CD4-positive, alpha-beta T cell treated with Interleukin-1 beta for 1 hour (primary cell): Measurements from ENCODE around the gene HPS1.
"Not testable (repeated sequence)": the region's sequence is repeated elsewhere in the genome, so short reads cannot be mapped to it uniquely, and the experiment has no call there.

Experiments
- DNase-seq, 2 donors: peaks; one replicate each; pipeline ENCODE4 v3.0.0-alpha.2; 2020 to 2022

Gene HPS1

DNA sequence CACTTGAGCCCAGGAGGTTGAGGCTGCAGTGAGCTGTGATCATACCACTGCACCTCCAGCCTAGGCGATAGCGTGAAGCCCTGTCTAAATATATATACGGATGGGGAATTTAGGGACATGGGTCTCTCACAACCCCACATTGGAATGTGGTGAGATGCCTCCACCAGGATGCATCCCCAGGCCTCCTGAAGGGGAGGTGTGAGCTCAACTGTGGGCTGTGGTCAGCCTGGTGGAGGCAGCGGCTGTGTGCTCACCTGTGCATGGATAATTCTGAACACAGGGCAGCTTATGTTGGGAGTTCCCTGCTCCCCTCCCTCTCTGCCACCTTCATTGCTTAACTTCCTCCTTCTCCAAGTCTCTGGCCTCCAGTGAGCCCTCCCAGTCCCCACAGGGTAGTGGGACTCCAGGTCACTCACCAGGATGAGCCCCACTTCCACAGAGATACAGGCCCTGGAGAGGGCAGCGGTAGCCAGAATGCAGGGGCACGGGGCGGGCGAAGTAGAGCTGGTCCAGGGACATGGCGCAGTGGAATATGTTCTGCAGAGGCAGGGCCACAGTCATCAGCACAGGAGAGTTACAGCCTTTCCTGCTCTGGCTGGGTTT lies 62.1 kb downstream of the HPS1 start:
- no peak for DNase-seq

GRCh38 chr10:98383869-98384268 lies 62.9 kb downstream of the HPS1 start:
- DNase-seq: no peak

GRCh38 chr10:98383134-98383667 lies 63.5 kb downstream of the HPS1 start:
- not testable (repeated sequence) for DNase-seq

GRCh38 chr10:98382691-98383101 lies 64.0 kb downstream of the HPS1 start:
- DNase-seq: no peak

DNA sequence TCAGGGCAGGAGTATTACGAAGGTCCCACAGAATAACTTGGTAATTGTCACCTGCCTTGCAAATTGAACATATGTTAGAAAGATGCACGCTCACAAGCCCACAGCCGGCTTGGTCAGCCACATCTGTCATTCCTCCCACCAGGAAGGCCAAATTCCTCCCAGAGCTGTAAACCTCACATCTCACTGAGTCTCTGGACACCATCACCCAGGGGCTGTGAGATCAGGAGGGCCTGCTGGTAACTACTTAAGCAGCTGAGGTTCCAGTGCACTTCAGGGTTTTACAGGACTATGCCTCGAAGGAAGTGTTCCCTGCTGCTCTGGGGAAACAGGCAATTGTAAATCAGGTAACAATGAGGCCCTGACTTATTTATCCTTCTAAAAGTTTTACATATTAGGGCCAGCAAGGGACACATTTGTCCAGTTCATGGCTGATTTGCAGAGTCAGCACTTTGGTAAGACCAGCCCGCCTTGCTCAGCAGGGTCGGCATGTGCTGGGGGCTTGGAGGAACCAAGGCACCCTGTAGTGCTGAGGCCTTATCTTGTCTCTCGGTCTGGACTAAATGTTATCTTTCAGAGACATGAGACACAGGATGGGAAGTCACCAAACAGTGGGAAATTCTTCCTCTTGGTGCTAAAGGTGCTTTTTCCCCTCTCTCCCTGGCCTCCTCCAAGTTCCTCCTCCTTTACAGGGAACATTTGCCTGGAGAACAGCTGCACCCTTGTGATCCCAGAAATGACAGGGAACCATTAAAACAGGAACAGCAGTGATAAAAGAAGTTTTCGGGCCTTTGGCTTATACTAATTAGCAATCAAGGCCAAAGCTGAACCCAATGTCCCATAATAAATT lies 66.0 kb downstream of the HPS1 start:
- DNase-seq: no peak

- DNase-seq: no peak
Measured at GRCh38 chr10:98378722-98379121, 68.0 kb downstream of the HPS1 start.

DNA sequence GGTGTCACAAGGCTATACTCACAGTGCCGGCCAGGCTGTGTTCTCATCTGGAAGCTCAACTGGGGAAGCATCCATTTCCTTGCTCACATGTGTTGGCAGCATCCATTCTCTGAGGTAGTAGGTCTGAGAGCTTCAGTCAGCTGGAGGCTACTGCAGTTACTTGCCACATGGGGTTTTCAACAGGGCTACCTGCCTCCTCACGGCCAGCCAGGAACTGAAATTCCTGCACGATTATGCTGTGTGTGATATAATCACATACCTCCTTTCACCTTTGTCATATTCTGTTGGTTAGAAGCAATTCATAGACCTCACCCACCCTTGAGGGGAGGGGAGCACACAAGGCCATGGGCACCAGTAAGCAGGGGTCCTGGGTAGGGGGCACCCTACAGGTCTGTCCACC lies 69.2 kb downstream of the HPS1 start:
- no peak for DNase-seq

GRCh38 chr10:98377001-98377400 lies 69.7 kb downstream of the HPS1 start:
- no peak for DNase-seq

- DNase-seq: no peak
Measured at GRCh38 chr10:98376485-98376884, 70.2 kb downstream of the HPS1 start.

GRCh38 chr10:98374217-98374985 lies 72.3 kb downstream of the HPS1 start:
- DNase-seq: no peak

DNA sequence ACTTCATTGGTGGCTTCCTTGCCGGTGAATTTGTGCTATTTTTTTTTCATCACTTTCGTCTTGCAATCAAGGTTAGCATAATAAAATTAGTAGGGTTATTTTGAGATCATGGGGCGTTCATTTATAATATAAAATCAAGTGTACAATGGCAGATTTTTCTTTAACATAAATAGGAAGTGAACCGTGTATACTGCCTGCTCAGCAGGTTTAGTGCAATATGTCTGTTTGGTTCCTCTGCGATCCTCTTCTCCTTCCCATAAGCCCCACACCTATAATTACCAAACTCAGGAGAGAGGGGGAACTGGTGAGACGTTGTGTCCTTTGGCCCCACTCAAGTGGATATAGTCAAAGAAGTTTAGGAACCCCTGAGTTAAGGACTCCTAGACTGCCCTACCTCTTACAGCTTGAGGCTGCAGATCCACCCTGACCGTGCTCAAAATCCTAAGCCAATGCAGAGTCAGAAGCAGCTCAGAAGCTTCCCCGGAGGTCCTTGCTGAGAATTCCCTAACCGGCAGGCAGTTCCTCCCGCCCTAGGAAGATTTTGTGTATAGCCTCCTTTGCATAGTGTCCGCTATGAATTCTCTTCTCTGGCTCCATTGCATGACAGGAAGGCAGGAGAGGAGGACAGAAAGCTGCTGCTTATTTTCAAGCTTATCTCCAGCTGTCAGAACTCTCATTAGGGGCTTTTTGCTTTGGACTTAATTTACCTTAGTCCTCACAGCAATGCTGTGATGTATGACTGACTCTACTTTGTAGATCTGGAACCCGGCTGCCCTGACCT lies 73.3 kb downstream of the HPS1 start:
- DNase-seq: no peak

- DNase-seq: no peak
Measured at GRCh38 chr10:98370831-98371820, 75.6 kb downstream of the HPS1 start.

- DNase-seq: no peak
Measured at GRCh38 chr10:98369801-98370200, 76.9 kb downstream of the HPS1 start.

DNA sequence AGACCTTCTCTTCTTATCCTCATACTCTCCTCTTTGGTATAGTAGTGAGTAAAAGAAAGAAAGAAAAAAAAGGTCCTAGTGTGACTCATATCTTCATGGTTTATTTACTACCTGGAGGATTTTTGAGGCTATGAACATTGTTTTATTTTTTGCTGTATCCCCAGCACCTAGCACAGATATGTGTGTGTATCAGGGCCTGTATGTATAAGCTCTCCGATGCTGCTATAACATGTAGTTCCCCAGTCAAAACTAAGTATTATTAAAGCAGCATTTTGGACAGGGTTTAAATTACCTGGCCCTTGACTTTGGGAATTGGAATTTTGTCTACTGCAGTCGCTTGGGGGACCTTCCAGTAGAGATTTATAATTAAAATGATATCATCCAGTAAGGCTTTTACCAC lies 78.1 kb downstream of the HPS1 start:
- DNase-seq: no peak

DNA sequence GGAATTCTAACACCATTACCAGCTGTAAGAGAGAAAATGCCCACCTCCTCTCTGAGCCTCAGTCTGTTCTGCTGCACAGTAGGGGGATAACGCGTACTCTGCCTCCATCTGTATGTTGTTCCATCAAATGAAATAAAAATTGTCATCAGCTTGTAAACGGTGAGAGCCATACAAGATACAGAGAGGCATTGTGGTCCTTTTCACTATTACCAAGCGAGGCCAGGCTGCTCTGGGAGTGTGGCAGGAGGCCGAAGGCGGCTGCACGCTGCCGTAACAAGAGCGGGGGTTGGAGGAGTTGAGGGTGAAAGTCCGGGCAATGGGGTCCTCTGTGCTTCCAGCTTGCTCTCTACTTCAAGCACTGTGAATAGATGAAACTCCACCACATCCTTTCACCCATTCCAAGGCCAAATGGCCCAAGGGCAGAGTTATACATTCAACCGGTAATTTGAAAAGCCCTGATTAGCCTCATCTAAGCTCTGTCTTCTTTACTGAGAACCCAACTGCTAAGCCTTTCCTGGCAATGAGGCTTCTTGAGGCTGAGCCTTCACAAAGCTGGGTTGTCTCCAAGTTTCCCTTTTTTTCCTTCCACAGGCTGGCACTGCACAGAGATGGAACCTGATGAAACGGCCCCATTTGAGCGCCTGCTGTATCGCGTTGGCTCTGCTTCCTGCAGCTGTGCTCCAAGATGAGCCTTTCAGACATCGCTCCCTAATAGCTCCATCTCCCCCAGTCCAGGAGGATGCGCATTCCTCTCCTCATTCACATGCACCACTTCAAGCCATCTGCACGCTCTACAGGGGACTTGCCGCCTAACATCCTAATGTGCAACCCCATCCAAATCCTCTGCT lies 78.9 kb downstream of the HPS1 start:
- no peak for DNase-seq
